ENCODE measurements around the gene ETV6.

Gene ETV6

GRCh38 chr12:11756523-11756922, 107.0 kb downstream of the ETV6 start:
- no peak for TF ChIP-seq CTCF (IDR thresholded peaks at IDR 0.05; ENCODE audit: borderline replicate concordance, control extremely low read depth, extremely low read depth, insufficient read depth, missing control alignments)
- no peak for DNase-seq (ENCODE audit: low spot score)
- in situ Hi-C loops (cut with MboI; ENCODE audit: low sequenced_read_pairs, unreplicated experiment), result no loop called here

- in situ Hi-C loops (cut with MboI; ENCODE audit: low sequenced_read_pairs, unreplicated experiment), result no loop called here
- no peak for TF ChIP-seq CTCF (IDR thresholded peaks at IDR 0.05; ENCODE audit: borderline replicate concordance, control extremely low read depth, extremely low read depth, insufficient read depth, missing control alignments)
- no peak for DNase-seq (ENCODE audit: low spot score)
These were observed 107.6 kb downstream of the ETV6 start for GRCh38 chr12:11757095-11757494.

- no peak for TF ChIP-seq CTCF (IDR thresholded peaks at IDR 0.05; ENCODE audit: borderline replicate concordance, control extremely low read depth, extremely low read depth, insufficient read depth, missing control alignments)
- DNase-seq (ENCODE audit: low spot score), result no peak
- in situ Hi-C loops (cut with MboI; ENCODE audit: low sequenced_read_pairs, unreplicated experiment), result no loop called here
These were observed 108.1 kb downstream of the ETV6 start for GRCh38 chr12:11757531-11757930.

GRCh38 chr12:11758087-11758486, 108.6 kb downstream of the ETV6 start:
- in situ Hi-C loops (cut with MboI; ENCODE audit: low sequenced_read_pairs, unreplicated experiment), result no loop called here
- no peak for TF ChIP-seq CTCF (IDR thresholded peaks at IDR 0.05; ENCODE audit: borderline replicate concordance, control extremely low read depth, extremely low read depth, insufficient read depth, missing control alignments)
- no peak for DNase-seq (ENCODE audit: low spot score)

GRCh38 chr12:11758510-11759493, 109.3 kb downstream of the ETV6 start:
- no peak for DNase-seq (ENCODE audit: low spot score)
- in situ Hi-C loops (cut with MboI; ENCODE audit: low sequenced_read_pairs, unreplicated experiment), result no loop called here
- no peak for TF ChIP-seq CTCF (IDR thresholded peaks at IDR 0.05; ENCODE audit: borderline replicate concordance, control extremely low read depth, extremely low read depth, insufficient read depth, missing control alignments)

GRCh38 chr12:11759494-11759878, 110.0 kb downstream of the ETV6 start:
- in situ Hi-C loops (cut with MboI; ENCODE audit: low sequenced_read_pairs, unreplicated experiment), result no loop called here
- TF ChIP-seq CTCF (IDR thresholded peaks at IDR 0.05; ENCODE audit: borderline replicate concordance, control extremely low read depth, extremely low read depth, insufficient read depth, missing control alignments), result no peak
- no peak for DNase-seq (ENCODE audit: low spot score)

All from GM13976 (cell line).